K562 (cell line): ENCODE results near the gene INTS1. TPM values are rescaled to one million over a fixed set of nuclear protein-coding genes. Genes with fewer than 3 reads are reported as not detected.
A peak's percentile ranks its signal among the peaks of the same experiment; 100 is the strongest.

Source experiments
- BCOR ChIP-seq: fragments of 450-650 bp; IDR thresholded peaks from 2 replicates; pipeline ENCODE4 v1.6.1; 2016
- CBX3 ChIP-seq, 2 experiments: IDR thresholded peaks; 1 replicate in 1 of 2; 2 replicates in 1 of 2; pipeline ENCODE4 v1.6.1; 2012; ENCODE audit warnings: inconsistent platforms in 2 of 2, low read length in 2 of 2, borderline replicate concordance in 1 of 2, control low read depth in 1 of 2
- CHD1 ChIP-seq: fragments of 200-600 bp; sonication (generic); IDR thresholded peaks from one replicate; pipeline ENCODE4 v1.6.1; 2012; ENCODE audit warnings: mild to moderate bottlenecking, moderate library complexity, low read length, inconsistent platforms
- E2F3 ChIP-seq: fragments of 250-450 bp; sonication (Bioruptor Pico); IDR thresholded peaks from 2 replicates; pipeline ENCODE4 v1.4.0; 2020; ENCODE audit warnings: mild to moderate bottlenecking
- KDM1A ChIP-seq, 2 experiments: fragments of 450-650 bp; IDR thresholded peaks; 2 replicates each; pipeline ENCODE4 v1.6.1; 2016; ENCODE audit warnings: mild to moderate bottlenecking in 2 of 2
- MLLT1 ChIP-seq, 2 experiments: fragments of 450-650 bp; IDR thresholded peaks; 2 replicates each; pipeline ENCODE4 v1.6.1; 2016
- NCOA4 ChIP-seq: fragments of 450-650 bp; IDR thresholded peaks from 2 replicates; pipeline ENCODE4 v1.6.1; 2018; ENCODE audit warnings: mild to moderate bottlenecking; ENCODE audit not compliant: partially characterized antibody
- NCOR1 ChIP-seq: fragments of 450-650 bp; IDR thresholded peaks from 2 replicates; pipeline ENCODE4 v1.6.1; 2016; ENCODE audit warnings: mild to moderate bottlenecking, moderate library complexity
- NONO ChIP-seq, 2 experiments: fragments of 200-400 bp in 1 of 2; fragments of 450-650 bp in 1 of 2; formaldehyde crosslinking in 1 of 2; IDR thresholded peaks; 2 replicates each; pipeline ENCODE4 v1.6.1; 2017; ENCODE audit warnings: low read depth in 2 of 2, mild to moderate bottlenecking in 2 of 2, moderate library complexity in 2 of 2, low read length in 1 of 2
- PHF20 ChIP-seq: fragments of 450-650 bp; IDR thresholded peaks from 2 replicates; pipeline ENCODE4 v1.6.1; 2018; ENCODE audit not compliant: partially characterized antibody
- RBM25 ChIP-seq: fragments of 200-400 bp; formaldehyde crosslinking; IDR thresholded peaks from 2 replicates; pipeline ENCODE4 v1.6.1; 2018; ENCODE audit warnings: low read length, low read depth, moderate library complexity; ENCODE audit not compliant: severe bottlenecking
- SMARCA5 ChIP-seq: fragments of 450-650 bp; IDR thresholded peaks from 2 replicates; pipeline ENCODE4 v1.6.1; 2016
- SRSF9 ChIP-seq: fragments of 200-400 bp; formaldehyde crosslinking; IDR thresholded peaks from 2 replicates; pipeline ENCODE4 v1.6.1; 2017; ENCODE audit warnings: low read depth, low read length, borderline replicate concordance
- STAT5A ChIP-seq: IDR thresholded peaks from 2 replicates; pipeline ENCODE4 v1.6.1; 2012; ENCODE audit warnings: low read length, inconsistent platforms, borderline replicate concordance
- TCF3 ChIP-seq: sonication (generic); formaldehyde crosslinking; IDR thresholded peaks from 2 replicates; pipeline ENCODE4 v1.4.0; 2020; ENCODE audit warnings: mild to moderate bottlenecking, missing genetic modification reagents
- TEAD4 ChIP-seq, 2 experiments: sonication (generic) in 1 of 2; formaldehyde crosslinking in 1 of 2; IDR thresholded peaks; 2 replicates each; pipeline versions ENCODE4 v1.6.1 to v1.8.0; 2012 to 2022; ENCODE audit warnings: borderline replicate concordance in 1 of 2, inconsistent platforms in 1 of 2, low read length in 1 of 2, mild to moderate bottlenecking in 1 of 2, missing genetic modification reagents in 1 of 2
- TFAP4 ChIP-seq: sonication (generic); formaldehyde crosslinking; IDR thresholded peaks from 2 replicates; pipeline ENCODE4 v1.8.0; 2022; ENCODE audit warnings: missing genetic modification reagents, mild to moderate bottlenecking, moderate library complexity, borderline replicate concordance
- USF1 ChIP-seq: sonication (generic); formaldehyde crosslinking; IDR thresholded peaks from 2 replicates; pipeline ENCODE4 v1.9.0; 2022; ENCODE audit warnings: mild to moderate bottlenecking, missing genetic modification reagents
- ZBTB1 ChIP-seq: sonication (generic); formaldehyde crosslinking; IDR thresholded peaks from 2 replicates; pipeline ENCODE4 v1.8.1; 2023; ENCODE audit warnings: missing genetic modification reagents, low read depth, mild to moderate bottlenecking, borderline replicate concordance
- ZBTB26 ChIP-seq: fragments of 450-650 bp; formaldehyde crosslinking; IDR thresholded peaks from 2 replicates; pipeline ENCODE4 v1.4.0; 2022; ENCODE audit warnings: missing genetic modification characterization
- ZC3H4 ChIP-seq: sonication (generic); formaldehyde crosslinking; IDR thresholded peaks from 2 replicates; pipeline ENCODE4 v1.9.0; 2021; ENCODE audit warnings: missing genetic modification reagents, borderline replicate concordance
- ZNF280A ChIP-seq: fragments of 450-650 bp; IDR thresholded peaks from 2 replicates; pipeline ENCODE4 v1.6.1; 2018; ENCODE audit warnings: mild to moderate bottlenecking, low read depth; ENCODE audit not compliant: partially characterized antibody
- ZNF583 ChIP-seq: fragments of 250-450 bp; sonication (Bioruptor Pico); IDR thresholded peaks from 2 replicates; pipeline ENCODE4 v1.4.0; 2020
- polyA plus RNA-seq, 8 experiments: library from polyadenylated mRNA; depleted of rRNA in 4 of 8; stranded (reverse) in 5 of 8; unstranded in 3 of 8; fragments of >200 nt; fragmentation: Nextera tagmentation in 2 of 8; fragmentation: Illumina TruSeq in 1 of 8; extraction: Ambion mirVana in 2 of 8; extraction: Trizol in 1 of 8; gene quantifications; 2 replicates each; pipeline versions ENCODE4 v1.2.1 to v1.2.3, GENCODE V29; 2011 to 2014; ENCODE audit warnings: inconsistent platforms in 1 of 8, missing spikeins in 1 of 8
- total RNA-seq, 7 experiments: library from RNA; depleted of rRNA in 6 of 7; stranded (reverse); fragments of >200 nt in 6 of 7; fragmentation: Illumina TruSeq in 2 of 7; extraction: Trizol in 2 of 7; gene quantifications; 2 replicates each; pipeline versions ENCODE4 v1.2.1 to v1.2.3, GENCODE V29; 2011 to 2021; ENCODE audit warnings: low replicate concordance in 1 of 7

The INTS1 gene
- total and polyA plus RNA-seq, 9 of the 15 experiments (the other 6 are each of a cell fraction or from before 2014, with no cell fraction given) = 0.34 to 119 (median 18.5) TPM

- TF ChIP-seq ZNF280A = peak; percentile 44
- peak; percentile 43; the same call in 1 of the 2 replicates for TF ChIP-seq SMARCA5
- no peak for TF ChIP-seq NONO (IDR thresholded peaks at IDR 0.05; ENCODE audit: low read depth in 2 of 2, low read length in 1 of 2)
- peak; percentile 57 to 65; a peak in 2 of 4 replicates for TF ChIP-seq MLLT1 (IDR thresholded peaks at IDR 0.05)
- TF ChIP-seq USF1 (CRISPR knock-in tag) = no peak
- TF ChIP-seq NCOA4 = peak; percentile 36
- peak; percentile 54 for TF ChIP-seq NCOR1
- peak; percentile 72 to 88 for TF ChIP-seq KDM1A (IDR thresholded peaks at IDR 0.05)
- peak; percentile 96 for TF ChIP-seq BCOR
- TF ChIP-seq CBX3 (IDR thresholded peaks at IDR 0.05; ENCODE audit: borderline replicate concordance in 1 of 2, low read length in 2 of 2) = 0 out of 3 replicates have a peak, but pooled peaks of 1 of the 2 experiments have one; percentile 12
- no peak for TF ChIP-seq ZC3H4 (CRISPR knock-in tag)
- TF ChIP-seq ZNF583 (CRISPR knock-in tag) = no peak
- peak; percentile 23 for TF ChIP-seq PHF20
- TF ChIP-seq STAT5A = no peak
- TF ChIP-seq TCF3 (CRISPR knock-in tag) = peak; percentile 80
- TF ChIP-seq E2F3 (CRISPR knock-in tag) = no peak
- TF ChIP-seq TEAD4 (IDR thresholded peaks at IDR 0.05; ENCODE audit: low read length) = no peak; the same call in 1 of the 2 replicates
- TF ChIP-seq TEAD4 (CRISPR knock-in tag; IDR thresholded peaks at IDR 0.05; ENCODE audit: borderline replicate concordance) = no peak
- TF ChIP-seq CHD1 = no peak
- TF ChIP-seq TFAP4 (CRISPR knock-in tag) = peak; percentile 47; the same call in 1 of the 2 replicates
- TF ChIP-seq SRSF9 = no peak
- TF ChIP-seq ZBTB26 = 0 out of 2 replicates have a peak, but pooled peaks have one; percentile 13
- peak; percentile 47 for TF ChIP-seq RBM25
- no peak for TF ChIP-seq ZBTB1 (CRISPR knock-in tag)
These were observed 80.9 kb downstream of the INTS1 start (continued) for GRCh38 chr7:1423264-1423811.
